ENCODE data around the gene SLC25A36. TPM values are rescaled to one million over a fixed set of nuclear protein-coding genes. Genes with fewer than 3 reads are reported as not detected.
A peak's percentile ranks its signal among the peaks of the same experiment; 100 is the strongest.
"Not testable (repeated sequence)": the region's sequence is repeated elsewhere in the genome, so short reads cannot be mapped to it uniquely, and the experiment has no call there.

Gene SLC25A36
- total RNA-seq, 1 donor = 227 TPM

GRCh38 chr3:140920029-140920428 lies 21.6 kb upstream of the SLC25A36 start:
- H3K9me3 ChIP-seq (ENCODE audit: low read depth, low read length) = no peaks in the 10 kb centered on the region
- no peaks in the 10 kb centered on the region for H3K4me1 ChIP-seq (ENCODE audit: insufficient read depth, low read length)
- peaks cover 7% of the 10 kb centered on the region for H3K27me3 ChIP-seq (ENCODE audit: insufficient read depth, low read length)
- no peak overlapping the region for H3K4me3 ChIP-seq (ENCODE audit: low read length)

DNA sequence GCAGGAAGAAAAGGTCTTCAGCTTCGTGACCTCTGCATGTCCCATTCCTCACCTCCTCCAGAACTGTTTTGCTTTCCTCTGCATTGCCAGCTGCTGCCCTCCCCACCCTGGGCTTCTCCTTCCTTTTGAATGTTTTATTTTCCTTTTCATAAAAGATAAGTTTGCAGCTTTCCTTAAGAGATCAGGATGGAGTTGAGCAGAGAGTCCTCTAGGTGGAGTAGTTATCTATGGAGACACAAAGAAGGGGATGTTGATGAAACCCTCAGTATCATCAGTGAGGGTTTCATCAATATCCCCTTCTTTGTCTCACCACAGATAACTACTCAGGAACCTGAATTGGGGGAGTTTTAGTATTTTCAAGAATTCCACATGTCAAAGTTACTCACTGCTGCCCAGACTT lies 19.0 kb upstream of the SLC25A36 start:
- Histone ChIP-seq H3K9me3 (ENCODE audit: low read depth, low read length) (no peaks in the 10 kb centered on the region), H3K27me3 (ENCODE audit: insufficient read depth, low read length) (no peaks in the 10 kb centered on the region), H3K4me3 (ENCODE audit: low read length) (no peak overlapping the region), H3K4me1 (ENCODE audit: insufficient read depth, low read length) (no peaks in the 10 kb centered on the region)

GRCh38 chr3:140924097-140924873 lies 17.4 kb upstream of the SLC25A36 start:
- H3K27me3 ChIP-seq (ENCODE audit: insufficient read depth, low read length) = no peaks in the 10 kb centered on the region
- H3K4me1 ChIP-seq (ENCODE audit: insufficient read depth, low read length) = no peaks in the 10 kb centered on the region
- H3K4me3 ChIP-seq (ENCODE audit: low read length) = no peak overlapping the region
- no peaks in the 10 kb centered on the region for H3K9me3 ChIP-seq (ENCODE audit: low read depth, low read length)

DNA sequence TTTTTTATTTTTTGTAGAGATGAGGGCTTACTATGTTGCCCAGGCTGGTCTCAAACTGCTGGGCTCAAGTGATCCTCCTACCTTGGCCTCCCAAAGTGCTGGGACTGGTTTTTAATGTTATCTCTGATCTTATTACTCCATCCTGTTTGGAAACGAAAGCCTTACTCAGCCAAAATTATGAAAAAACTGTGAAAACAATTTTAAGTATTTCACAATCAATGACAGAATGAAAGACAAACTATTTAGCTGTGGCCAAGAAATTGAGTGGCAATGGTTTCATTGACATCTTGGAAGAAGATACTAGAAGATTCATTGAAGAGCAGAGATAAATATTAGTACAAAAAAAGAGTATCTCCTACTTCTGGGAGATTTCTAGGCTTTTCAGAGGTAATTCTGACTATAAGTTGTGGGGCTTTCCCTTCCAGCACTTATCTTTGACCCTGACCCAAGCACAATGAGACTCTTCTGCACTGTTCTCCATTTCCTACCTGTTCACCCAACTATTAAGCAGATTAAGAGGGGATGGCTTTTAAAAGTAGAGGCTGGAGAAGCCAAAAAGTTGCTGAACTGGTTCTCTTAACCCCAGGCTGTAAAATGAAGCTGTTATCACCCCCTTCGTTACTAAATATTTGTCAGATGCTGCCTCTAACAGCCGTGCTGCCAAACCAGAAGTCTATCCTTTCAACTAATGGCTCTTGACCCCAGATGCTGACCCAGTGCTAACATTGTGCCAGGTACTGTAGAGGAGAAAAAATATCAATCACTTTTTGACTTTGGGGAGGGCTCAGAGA lies 14.2 kb upstream of the SLC25A36 start:
- Histone ChIP-seq H3K27me3 (ENCODE audit: insufficient read depth, low read length) (peaks cover 14% of the 10 kb centered on the region), H3K4me1 (ENCODE audit: insufficient read depth, low read length) (no peaks in the 10 kb centered on the region), H3K4me3 (ENCODE audit: low read length) (no peak overlapping the region), H3K9me3 (ENCODE audit: low read depth, low read length) (no peaks in the 10 kb centered on the region)

GRCh38 chr3:140929446-140929845 lies 12.2 kb upstream of the SLC25A36 start:
- H3K4me3 ChIP-seq (ENCODE audit: low read length) = no peak overlapping the region
- peaks cover 15% of the 10 kb centered on the region for H3K27me3 ChIP-seq (ENCODE audit: insufficient read depth, low read length)
- H3K4me1 ChIP-seq (ENCODE audit: insufficient read depth, low read length) = no peaks in the 10 kb centered on the region

DNA sequence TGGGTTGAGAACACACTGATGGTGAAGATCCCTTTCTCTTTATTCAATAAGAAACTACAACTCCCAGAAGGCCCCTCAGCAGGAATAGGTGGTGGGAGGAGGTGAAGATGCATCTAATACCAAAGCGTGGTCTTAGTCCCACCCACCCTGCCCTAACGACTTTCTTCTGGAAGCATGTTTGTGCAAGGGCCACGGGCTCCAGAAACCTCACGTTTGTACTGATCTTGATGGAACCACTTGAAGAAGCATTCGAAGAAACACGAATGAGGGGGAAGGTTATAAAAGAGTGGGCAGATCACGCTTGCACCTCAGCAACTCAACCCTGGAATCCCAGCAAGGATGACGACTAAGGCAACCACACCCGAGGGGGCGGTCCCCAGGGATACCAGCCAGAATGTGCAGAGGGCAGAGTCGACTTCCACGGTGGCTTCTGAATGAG lies 10.6 kb upstream of the SLC25A36 start:
- Histone ChIP-seq H3K9me3 (ENCODE audit: low read depth, low read length) (no peaks in the 10 kb centered on the region), H3K27me3 (ENCODE audit: insufficient read depth, low read length) (peaks cover 15% of the 10 kb centered on the region), H3K4me3 (ENCODE audit: low read length) (no peak overlapping the region), H3K4me1 (ENCODE audit: insufficient read depth, low read length) (no peaks in the 10 kb centered on the region)

More at GRCh38 chr3:140929446-140929845, 12.2 kb upstream of the SLC25A36 start:
- no peaks in the 10 kb centered on the region for H3K9me3 ChIP-seq (ENCODE audit: low read depth, low read length)

GRCh38 chr3:140931801-140932200 lies 9.8 kb upstream of the SLC25A36 start:
- no peaks in the 10 kb centered on the region for H3K9me3 ChIP-seq (ENCODE audit: low read depth, low read length)
- H3K4me3 ChIP-seq (ENCODE audit: low read length) = no peak overlapping the region
- no peaks in the 10 kb centered on the region for H3K4me1 ChIP-seq (ENCODE audit: insufficient read depth, low read length)
- H3K27me3 ChIP-seq (ENCODE audit: insufficient read depth, low read length) = peaks cover 15% of the 10 kb centered on the region

DNA sequence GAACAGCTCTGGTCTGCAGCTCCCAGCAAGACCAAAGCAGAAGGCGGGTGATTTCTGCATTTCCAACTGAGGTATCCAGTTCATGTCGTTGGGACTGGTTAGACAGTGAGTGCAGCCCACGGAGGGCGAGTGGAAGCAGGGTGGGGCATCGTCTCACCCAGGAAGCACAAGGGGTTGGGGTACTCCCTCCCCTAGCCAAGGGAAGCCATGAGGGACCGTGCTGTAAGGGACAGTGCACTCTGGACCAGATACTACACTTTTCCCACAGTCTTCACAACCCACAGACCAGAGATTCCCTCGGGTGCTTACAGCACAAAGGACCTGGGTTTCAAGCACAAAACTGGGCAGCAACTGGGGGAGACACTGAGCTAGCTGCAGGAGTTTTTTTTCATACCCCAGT lies 8.5 kb upstream of the SLC25A36 start:
- peaks cover 15% of the 10 kb centered on the region for H3K27me3 ChIP-seq (ENCODE audit: insufficient read depth, low read length)

DNA sequence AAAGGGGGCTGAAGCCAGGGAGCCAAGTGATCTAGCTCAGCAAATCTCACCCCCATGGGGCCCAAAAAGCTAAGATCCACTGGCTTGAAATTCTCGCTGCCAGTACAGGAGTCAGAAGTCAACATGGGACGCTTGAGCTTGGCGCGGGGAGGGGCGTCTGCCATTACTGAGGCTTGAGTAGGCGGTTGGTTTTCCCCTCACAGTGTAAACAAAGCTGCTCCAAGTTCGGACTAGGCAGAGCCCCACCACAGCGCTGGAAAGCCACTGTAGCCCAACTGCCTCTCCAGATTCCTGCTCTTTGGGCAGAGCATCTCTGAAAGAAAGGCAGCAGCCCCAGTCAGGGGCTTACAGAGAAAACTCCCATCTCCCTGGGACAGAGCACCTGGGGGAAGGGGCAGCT lies 8.1 kb upstream of the SLC25A36 start:
- Histone ChIP-seq H3K27me3 (ENCODE audit: insufficient read depth, low read length) (peaks cover 15% of the 10 kb centered on the region), H3K4me3 (ENCODE audit: low read length) (no peak overlapping the region), H3K9me3 (ENCODE audit: low read depth, low read length) (no peaks in the 10 kb centered on the region), H3K4me1 (ENCODE audit: insufficient read depth, low read length) (no peaks in the 10 kb centered on the region)

More for the DNA sequence above, 8.5 kb upstream of the SLC25A36 start:
- no peaks in the 10 kb centered on the region for H3K4me1 ChIP-seq (ENCODE audit: insufficient read depth, low read length)
- H3K4me3 ChIP-seq (ENCODE audit: low read length) = no peak overlapping the region
- H3K9me3 ChIP-seq (ENCODE audit: low read depth, low read length) = no peaks in the 10 kb centered on the region

DNA sequence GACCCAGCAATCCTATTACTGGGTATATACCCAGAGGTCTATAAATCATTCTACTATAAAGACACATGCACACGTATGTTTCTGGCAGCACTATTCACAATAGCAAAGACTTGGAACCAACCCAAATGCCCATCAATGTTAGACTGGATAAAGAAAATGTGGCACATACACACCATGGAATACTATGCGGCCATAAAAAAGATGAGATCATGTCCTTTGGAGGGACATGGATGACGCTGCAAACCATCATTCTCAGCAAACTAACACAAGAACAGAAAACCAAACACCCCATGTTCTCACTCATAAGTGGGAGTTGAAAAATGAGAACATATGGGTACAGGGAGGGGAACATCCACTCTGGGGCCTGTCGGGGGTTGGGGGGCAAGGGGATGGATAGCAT lies 2.3 kb upstream of the SLC25A36 start:
- not testable (repeated sequence) for H3K4me3 ChIP-seq (ENCODE audit: low read length); H3K9me3 ChIP-seq (ENCODE audit: low read depth, low read length); H3K4me1 ChIP-seq (ENCODE audit: insufficient read depth, low read length); H3K27me3 ChIP-seq (ENCODE audit: insufficient read depth, low read length)

DNA sequence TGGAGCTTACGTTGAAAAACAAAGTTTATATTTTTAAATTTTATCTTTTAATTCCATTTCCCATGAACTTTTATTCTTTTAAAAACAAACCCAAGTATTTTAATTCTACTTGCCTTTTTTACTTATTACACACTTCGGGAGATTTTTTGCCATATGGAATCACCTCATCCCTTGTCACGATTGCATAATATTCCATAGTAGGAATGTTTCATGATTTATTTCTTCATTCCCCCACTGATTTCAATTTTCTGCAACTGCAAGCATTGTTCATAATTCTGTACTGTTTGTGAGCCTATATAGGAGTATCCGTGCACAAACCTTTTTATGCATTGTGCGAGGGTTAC lies 574 bp upstream of the SLC25A36 start:
- no peaks in the 10 kb centered on the region for H3K9me3 ChIP-seq (ENCODE audit: low read depth, low read length)
- H3K27me3 ChIP-seq (ENCODE audit: insufficient read depth, low read length) = no peaks in the 10 kb centered on the region
- H3K4me1 ChIP-seq (ENCODE audit: insufficient read depth, low read length) = peaks cover 18% of the 10 kb centered on the region
- H3K4me3 ChIP-seq (ENCODE audit: low read length) = peak overlapping the region; percentile 75

- Histone ChIP-seq H3K27me3 (ENCODE audit: insufficient read depth, low read length) (no peaks in the 10 kb centered on the region), H3K9me3 (ENCODE audit: low read depth, low read length) (no peaks in the 10 kb centered on the region), H3K4me1 (ENCODE audit: insufficient read depth, low read length) (peaks cover 18% of the 10 kb centered on the region), H3K4me3 (ENCODE audit: low read length) (peak overlapping the region; percentile 75)
Observed at GRCh38 chr3:140942221-140943104, 827 bp downstream of the SLC25A36 start.

DNA sequence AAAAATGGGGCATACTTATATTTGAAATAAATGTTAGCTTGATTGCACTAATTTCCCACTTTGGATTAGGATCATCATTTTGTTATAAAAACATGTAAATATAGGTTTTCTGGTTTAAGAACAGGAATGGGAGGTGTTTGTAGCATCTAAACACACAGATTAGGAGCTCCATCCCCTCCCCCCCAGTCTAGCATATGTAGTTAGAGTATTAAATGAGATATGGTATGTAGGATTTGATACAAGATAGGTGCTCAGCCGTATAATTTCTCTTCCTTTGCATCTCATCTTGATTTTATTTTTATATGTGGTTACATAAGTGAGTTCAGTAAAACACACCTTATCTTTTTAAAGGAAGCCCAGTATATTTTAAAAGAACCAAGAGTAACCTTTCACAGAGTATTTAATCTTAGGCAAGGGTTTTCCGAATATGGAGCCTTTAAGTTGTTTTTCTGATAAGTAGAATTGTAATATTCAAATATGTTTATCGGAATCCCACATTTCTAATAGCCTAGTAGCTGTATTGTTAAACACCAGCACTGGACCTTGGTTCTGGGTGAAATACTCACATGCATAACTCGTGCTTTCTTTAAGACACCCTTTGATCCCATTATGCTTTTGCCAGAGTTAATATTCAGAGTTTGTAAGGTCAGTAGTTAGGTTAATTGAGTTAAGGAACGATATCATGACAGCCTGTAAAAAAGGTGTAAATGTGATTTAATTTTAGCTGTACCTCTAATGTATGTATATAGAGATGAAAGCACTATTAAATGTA lies 2.3 kb downstream of the SLC25A36 start:
- H3K9me3 ChIP-seq (ENCODE audit: low read depth, low read length) = no peaks in the 10 kb centered on the region
- no peaks in the 10 kb centered on the region for H3K27me3 ChIP-seq (ENCODE audit: insufficient read depth, low read length)
- H3K4me1 ChIP-seq (ENCODE audit: insufficient read depth, low read length) = peaks cover 18% of the 10 kb centered on the region
- no peak overlapping the region for H3K4me3 ChIP-seq (ENCODE audit: low read length)

- no peaks in the 10 kb centered on the region for H3K9me3 ChIP-seq (ENCODE audit: low read depth, low read length)
- no peaks in the 10 kb centered on the region for H3K27me3 ChIP-seq (ENCODE audit: insufficient read depth, low read length)
- H3K4me1 ChIP-seq (ENCODE audit: insufficient read depth, low read length) = peaks cover 8% of the 10 kb centered on the region
- H3K4me3 ChIP-seq (ENCODE audit: low read length) = no peak overlapping the region
Observed at GRCh38 chr3:140948460-140949249, 7.0 kb downstream of the SLC25A36 start.

Data from mononuclear cell (primary cell).